ENCODE results near the gene MALSU1. TPM values are rescaled to one million over a fixed set of nuclear protein-coding genes. Genes with fewer than 3 reads are reported as not detected.

MALSU1 gene
- total RNA-seq, 4 donors from 2014 or later: 26.2 to 165 (median 50.1) TPM; not detected in 1

DNA sequence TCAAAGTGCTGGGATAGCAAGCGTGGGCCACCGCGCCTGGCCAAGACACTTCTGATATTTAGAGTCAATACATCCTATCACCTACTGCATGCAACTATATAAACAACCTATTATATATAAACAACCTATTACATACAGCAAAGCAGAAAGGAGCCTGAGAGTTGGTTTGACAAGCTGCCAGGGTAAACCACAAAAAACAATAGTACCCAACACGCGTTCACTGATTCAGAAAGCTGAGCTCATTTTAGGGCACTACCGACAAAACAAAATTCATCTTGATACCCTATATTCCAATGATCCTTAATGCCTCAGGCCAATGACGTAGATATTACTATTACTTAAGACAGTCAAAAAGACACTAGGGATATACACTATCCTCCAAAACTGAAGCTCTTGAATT, 16.2 kb downstream of the MALSU1 start:
- intact Hi-C loops (cut with DNase I; ENCODE audit: low total_unique reads): no loop called here
- in situ Hi-C loops (cut with MboI; ENCODE audit: low pct_ligation_motif_present in 1 of 4, low pct_unique_long_range_greater_than_20kb in 1 of 4, low sequenced_read_pairs in 3 of 4): no loop called here
- H3K27ac ChIP-seq: no peak overlapping the region
- H3K9me3 ChIP-seq: no peaks in the 10 kb centered on the region
- no peak for DNase-seq
- H3K36me3 ChIP-seq: peaks cover 0 to 8% (median under 1%) of the 10 kb centered on the region in 4 donors
- 90 to 95% methylated on average over 7 of the region's 7 CpGs for WGBS, 2 donors (ENCODE audit: low coverage in 1 of 2)
- H3K4me1 ChIP-seq: no peaks in the 10 kb centered on the region
- H3K4me3 ChIP-seq: no peak overlapping the region
- no peaks in the 10 kb centered on the region for H3K27me3 ChIP-seq
- TF ChIP-seq, protein P1, sequence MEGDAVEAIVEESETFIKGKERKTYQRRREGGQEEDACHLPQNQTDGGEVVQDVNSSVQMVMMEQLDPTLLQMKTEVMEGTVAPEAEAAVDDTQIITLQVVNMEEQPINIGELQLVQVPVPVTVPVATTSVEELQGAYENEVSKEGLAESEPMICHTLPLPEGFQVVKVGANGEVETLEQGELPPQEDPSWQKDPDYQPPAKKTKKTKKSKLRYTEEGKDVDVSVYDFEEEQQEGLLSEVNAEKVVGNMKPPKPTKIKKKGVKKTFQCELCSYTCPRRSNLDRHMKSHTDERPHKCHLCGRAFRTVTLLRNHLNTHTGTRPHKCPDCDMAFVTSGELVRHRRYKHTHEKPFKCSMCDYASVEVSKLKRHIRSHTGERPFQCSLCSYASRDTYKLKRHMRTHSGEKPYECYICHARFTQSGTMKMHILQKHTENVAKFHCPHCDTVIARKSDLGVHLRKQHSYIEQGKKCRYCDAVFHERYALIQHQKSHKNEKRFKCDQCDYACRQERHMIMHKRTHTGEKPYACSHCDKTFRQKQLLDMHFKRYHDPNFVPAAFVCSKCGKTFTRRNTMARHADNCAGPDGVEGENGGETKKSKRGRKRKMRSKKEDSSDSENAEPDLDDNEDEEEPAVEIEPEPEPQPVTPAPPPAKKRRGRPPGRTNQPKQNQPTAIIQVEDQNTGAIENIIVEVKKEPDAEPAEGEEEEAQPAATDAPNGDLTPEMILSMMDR (IDR thresholded peaks at IDR 0.05): no peak

GRCh38 chr7:23331132-23331531, 32.0 kb downstream of the MALSU1 start:
- in situ Hi-C loops (cut with MboI; ENCODE audit: low pct_ligation_motif_present in 1 of 4, low pct_unique_long_range_greater_than_20kb in 1 of 4, low sequenced_read_pairs in 3 of 4): no loop called here
- Histone ChIP-seq H3K27ac (no peak overlapping the region), H3K4me1 (peaks cover 0 to 25% (median 2%) of the 10 kb centered on the region in 4 donors), H3K4me3 (no peak overlapping the region), H3K27me3 (peaks cover 3% of the 10 kb centered on the region), H3K36me3 (no peaks in the 10 kb centered on the region), H3K9me3 (no peaks in the 10 kb centered on the region)
- no peak for DNase-seq
- 40% methylated on average over 1 of the region's 1 CpG; no CpG with 5 or more reads in 1 of the 2 donors for WGBS, 2 donors (ENCODE audit: low coverage in 1 of 2)
- intact Hi-C loops (cut with DNase I; ENCODE audit: low total_unique reads): no loop called here
- TF ChIP-seq EP300 (IDR thresholded peaks at IDR 0.05; ENCODE audit: low read depth) (no peak), POLR2AphosphoS5 (IDR thresholded peaks at IDR 0.05) (no peak), POLR2A (IDR thresholded peaks at IDR 0.05) (no peak)
- TF ChIP-seq, protein P1 (IDR thresholded peaks at IDR 0.05): no peak

- in situ Hi-C loops (cut with MboI; ENCODE audit: low pct_ligation_motif_present in 1 of 4, low pct_unique_long_range_greater_than_20kb in 1 of 4, low sequenced_read_pairs in 3 of 4) (no loop called here), intact Hi-C loops (cut with DNase I; ENCODE audit: low total_unique reads) (no loop called here)
- Histone ChIP-seq H3K4me1 (peaks cover 0 to 25% (median 2%) of the 10 kb centered on the region in 4 donors), H3K36me3 (no peaks in the 10 kb centered on the region), H3K4me3 (no peak overlapping the region), H3K9me3 (no peaks in the 10 kb centered on the region), H3K27me3 (peaks cover 14% of the 10 kb centered on the region), H3K27ac (no peak overlapping the region)
- no peak for DNase-seq
- TF ChIP-seq, protein P1 (IDR thresholded peaks at IDR 0.05): no peak
- TF ChIP-seq POLR2AphosphoS5 (IDR thresholded peaks at IDR 0.05) (no peak), POLR2A (IDR thresholded peaks at IDR 0.05) (no peak), EP300 (IDR thresholded peaks at IDR 0.05; ENCODE audit: low read depth) (no peak)
Measured at GRCh38 chr7:23332193-23332592, 33.1 kb downstream of the MALSU1 start.

DNA sequence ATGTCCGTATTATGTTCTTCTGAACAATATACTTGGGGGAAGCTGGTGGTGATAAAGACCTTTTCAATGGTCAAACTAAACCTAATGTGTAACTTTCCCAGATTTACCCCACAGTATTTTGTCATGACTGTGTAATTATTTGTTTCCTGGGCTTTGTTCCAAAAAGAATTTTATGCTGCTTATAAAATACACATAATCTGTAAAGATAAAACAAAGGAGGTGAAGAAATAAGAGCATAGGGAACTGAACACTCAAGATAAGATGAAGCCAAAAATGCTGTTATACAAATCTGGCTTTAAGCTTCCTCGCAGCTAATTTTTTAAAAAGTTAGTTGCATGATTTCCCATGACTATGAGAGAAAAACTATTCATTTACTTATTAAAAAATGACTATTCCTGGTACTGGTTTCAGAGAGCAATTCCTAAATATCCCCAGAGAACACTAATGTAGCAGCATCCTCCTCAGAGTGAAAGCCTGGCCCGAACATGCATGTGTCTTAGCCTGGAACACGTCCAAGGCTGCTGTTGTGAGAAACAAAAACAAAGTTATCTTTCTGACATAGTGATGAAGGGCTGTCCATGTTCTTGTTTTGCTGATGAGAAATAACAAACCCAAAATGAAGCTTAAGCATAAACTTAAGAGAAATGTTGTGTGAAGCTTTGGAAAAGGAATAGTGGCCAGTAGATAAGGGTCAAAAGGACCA, 33.9 kb downstream of the MALSU1 start:
- H3K4me3 ChIP-seq: no peak overlapping the region
- peaks cover 23% of the 10 kb centered on the region for H3K27me3 ChIP-seq
- H3K27ac ChIP-seq: peak overlapping the region in 1 of 4 donors; percentile 4
- 28% methylated on average over 4 of the region's 4 CpGs for WGBS, 2 donors (ENCODE audit: low coverage in 1 of 2)
- TF ChIP-seq POLR2A (IDR thresholded peaks at IDR 0.05): no peak
- TF ChIP-seq EP300 (IDR thresholded peaks at IDR 0.05; ENCODE audit: low read depth): no peak
- TF ChIP-seq, protein P1 (IDR thresholded peaks at IDR 0.05): no peak
- TF ChIP-seq POLR2AphosphoS5 (IDR thresholded peaks at IDR 0.05): no peak
- no peaks in the 10 kb centered on the region for H3K36me3 ChIP-seq
- peaks cover 0 to 25% (median 2%) of the 10 kb centered on the region in 4 donors for H3K4me1 ChIP-seq
- intact Hi-C loops (cut with DNase I; ENCODE audit: low total_unique reads) (no loop called here), in situ Hi-C loops (cut with MboI; ENCODE audit: low pct_ligation_motif_present in 1 of 4, low pct_unique_long_range_greater_than_20kb in 1 of 4, low sequenced_read_pairs in 3 of 4) (no loop called here)
- no peak for DNase-seq
- H3K9me3 ChIP-seq: no peaks in the 10 kb centered on the region

All from transverse colon (tissue), 4 donors.